Measurements from ENCODE around the gene PTGDS. TPM values are rescaled to one million over a fixed set of nuclear protein-coding genes. Genes with fewer than 3 reads are reported as not detected.

Gene PTGDS
- total and polyA plus RNA-seq, 9 of the 15 experiments (the other 6 are each of a cell fraction or from before 2014, with no cell fraction given) = 0.46 to 7.1 (median 2.0) TPM

DNA sequence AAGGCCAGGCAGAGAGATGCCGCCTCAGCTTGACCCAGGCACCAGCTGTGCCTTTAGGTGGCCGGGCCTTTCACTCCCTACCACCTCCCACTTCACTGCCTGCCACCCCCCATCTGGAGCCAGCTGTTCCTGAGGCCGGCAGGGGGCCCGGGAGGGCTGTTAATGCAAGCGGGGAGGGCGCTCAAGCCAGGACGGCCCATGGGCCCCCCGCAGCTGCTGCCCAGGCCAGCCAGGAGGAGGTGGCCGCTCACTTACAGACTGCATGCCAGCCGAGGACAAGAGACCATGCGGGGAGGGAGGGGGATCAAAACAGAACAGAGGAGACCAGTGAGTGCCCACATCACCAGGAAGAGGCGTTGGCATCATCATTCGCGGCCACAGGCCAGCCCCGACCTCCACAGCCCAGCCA lies 46.3 kb downstream of the PTGDS start:
- ATAC-seq (no peak), FAIRE-seq (no peak), DNase-seq (ENCODE audit: extremely low read depth in 1 of 4, low spot score in 3 of 4) (no peak)
- Histone ChIP-seq H3K27ac (ENCODE audit: extremely low read depth, low read depth, low read length) (no peak overlapping the region), H3K36me3 (ENCODE audit: control insufficient read depth, insufficient read depth, low read length) (no peaks in the 10 kb centered on the region), H3K4me1 (replicated peaks in 1 of 2; ENCODE audit: control insufficient read depth in 2 of 2, insufficient read depth in 2 of 2, low read length in 2 of 2) (peaks cover 8 to 93% of the 10 kb centered on the region in 2 experiments), H3K4me3 (no peak overlapping the region), H3K9me1 (ENCODE audit: control insufficient read depth, insufficient read depth, low read length) (no peaks in the 10 kb centered on the region), H3K9ac (ENCODE audit: insufficient read depth in 1 of 2, low read depth in 2 of 2, low read length in 2 of 2) (peak overlapping the region in 1 of 2 experiments; percentile 58; a peak in 1 of 4 replicates), H3K4me2 (ENCODE audit: insufficient read depth, low read length) (no peak overlapping the region), H4K20me1 (replicated peaks; ENCODE audit: control insufficient read depth, insufficient read depth, low read length) (0 out of 2 replicates have a peak, but pooled peaks cover 5% of the 10 kb centered on the region), H3K79me2 (ENCODE audit: control insufficient read depth, insufficient read depth, low read length) (peaks cover 3% of the 10 kb centered on the region; the same call in 1 of the 3 replicates), H3K27me3 (ENCODE audit: control insufficient read depth in 2 of 2, insufficient read depth in 2 of 2, low read length in 2 of 2) (no peaks in the 10 kb centered on the region), H3K9me3 (replicated peaks; ENCODE audit: control insufficient read depth, insufficient read depth, low read depth, low read length) (no peaks in the 10 kb centered on the region), H2AFZ (ENCODE audit: low read depth, low read length) (no peak overlapping the region)
- in situ Hi-C loops (cut with MboI) (no loop called here), intact Hi-C loops (cut with micrococcal nuclease) (no loop called here)
- CTCF ChIA-PET (ENCODE audit: low intra/inter-chr PET ratio) = no interaction called here
- TF ChIP-seq, protein P1, sequence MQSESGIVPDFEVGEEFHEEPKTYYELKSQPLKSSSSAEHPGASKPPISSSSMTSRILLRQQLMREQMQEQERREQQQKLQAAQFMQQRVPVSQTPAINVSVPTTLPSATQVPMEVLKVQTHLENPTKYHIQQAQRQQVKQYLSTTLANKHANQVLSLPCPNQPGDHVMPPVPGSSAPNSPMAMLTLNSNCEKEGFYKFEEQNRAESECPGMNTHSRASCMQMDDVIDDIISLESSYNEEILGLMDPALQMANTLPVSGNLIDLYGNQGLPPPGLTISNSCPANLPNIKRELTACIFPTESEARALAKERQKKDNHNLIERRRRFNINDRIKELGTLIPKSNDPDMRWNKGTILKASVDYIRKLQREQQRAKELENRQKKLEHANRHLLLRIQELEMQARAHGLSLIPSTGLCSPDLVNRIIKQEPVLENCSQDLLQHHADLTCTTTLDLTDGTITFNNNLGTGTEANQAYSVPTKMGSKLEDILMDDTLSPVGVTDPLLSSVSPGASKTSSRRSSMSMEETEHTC (IDR thresholded peaks at IDR 0.05) = no peak
- no peak for TF ChIP-seq TRIM28 (IDR thresholded peaks at IDR 0.05)
- BruUV-seq (replicated peaks) = no TSS peak
- POLR2A ChIA-PET = no interaction called here
- WGBS (ENCODE audit: insufficient coverage, low coverage, missing lambda C conversion rate) = 88% methylated on average over 10 of the region's 15 CpGs

DNA sequence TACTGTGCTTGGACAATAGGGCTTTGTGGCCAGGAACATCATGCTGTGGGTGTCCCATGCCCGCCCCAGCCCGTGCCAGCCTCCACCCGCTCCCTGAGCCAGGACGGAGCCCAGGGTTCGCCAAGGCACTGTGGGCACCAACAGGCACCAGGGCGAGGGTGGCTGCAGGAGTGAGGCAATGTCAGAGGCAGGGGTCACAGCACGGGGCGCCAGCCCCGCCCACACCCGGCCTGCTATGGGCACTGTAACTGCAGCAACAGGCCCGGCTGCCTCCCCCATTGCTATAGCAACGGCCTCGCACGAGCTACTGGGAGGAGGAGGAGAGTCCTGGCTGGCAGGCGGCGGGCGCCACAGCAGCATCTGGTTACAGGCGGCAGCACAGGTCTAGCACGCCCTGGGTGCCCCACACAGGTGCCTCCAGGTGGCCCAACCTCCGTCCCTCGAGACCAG lies 48.2 kb downstream of the PTGDS start:
- intact Hi-C loops (cut with micrococcal nuclease) (no loop called here), in situ Hi-C loops (cut with MboI) (no loop called here)
- H3K9me1 ChIP-seq (ENCODE audit: control insufficient read depth, insufficient read depth, low read length) = no peaks in the 10 kb centered on the region
- WGBS (ENCODE audit: insufficient coverage, low coverage, missing lambda C conversion rate) = 79% methylated on average over 21 of the region's 21 CpGs
- 0 out of 2 replicates have a peak, but pooled peaks cover 5% of the 10 kb centered on the region for H4K20me1 ChIP-seq (replicated peaks; ENCODE audit: control insufficient read depth, insufficient read depth, low read length)
- H2AFZ ChIP-seq (ENCODE audit: low read depth, low read length) = no peak overlapping the region
- no peak overlapping the region; a peak in 1 of 4 replicates for H3K9ac ChIP-seq (ENCODE audit: insufficient read depth in 1 of 2, low read depth in 2 of 2, low read length in 2 of 2)
- H3K9me3 ChIP-seq (replicated peaks; ENCODE audit: control insufficient read depth, insufficient read depth, low read depth, low read length) = no peaks in the 10 kb centered on the region
- DNase-seq (ENCODE audit: extremely low read depth in 1 of 4, low spot score in 3 of 4) = no peak
- peaks cover 13 to 94% of the 10 kb centered on the region in 2 experiments for H3K4me1 ChIP-seq (replicated peaks in 1 of 2; ENCODE audit: control insufficient read depth in 2 of 2, insufficient read depth in 2 of 2, low read length in 2 of 2)
- H3K4me2 ChIP-seq (ENCODE audit: insufficient read depth, low read length) = no peak overlapping the region
- peaks cover 3% of the 10 kb centered on the region; the same call in 1 of the 3 replicates for H3K79me2 ChIP-seq (ENCODE audit: control insufficient read depth, insufficient read depth, low read length)
- H3K4me3 ChIP-seq = no peak overlapping the region
- FAIRE-seq = no peak
- no peak for ATAC-seq
- TF ChIP-seq HNRNPL (IDR thresholded peaks at IDR 0.05; ENCODE audit: low read depth, low read length) = peak; percentile 68
- TF ChIP-seq GATAD2A (IDR thresholded peaks at IDR 0.05) = no peak
- TF ChIP-seq, protein P2, sequence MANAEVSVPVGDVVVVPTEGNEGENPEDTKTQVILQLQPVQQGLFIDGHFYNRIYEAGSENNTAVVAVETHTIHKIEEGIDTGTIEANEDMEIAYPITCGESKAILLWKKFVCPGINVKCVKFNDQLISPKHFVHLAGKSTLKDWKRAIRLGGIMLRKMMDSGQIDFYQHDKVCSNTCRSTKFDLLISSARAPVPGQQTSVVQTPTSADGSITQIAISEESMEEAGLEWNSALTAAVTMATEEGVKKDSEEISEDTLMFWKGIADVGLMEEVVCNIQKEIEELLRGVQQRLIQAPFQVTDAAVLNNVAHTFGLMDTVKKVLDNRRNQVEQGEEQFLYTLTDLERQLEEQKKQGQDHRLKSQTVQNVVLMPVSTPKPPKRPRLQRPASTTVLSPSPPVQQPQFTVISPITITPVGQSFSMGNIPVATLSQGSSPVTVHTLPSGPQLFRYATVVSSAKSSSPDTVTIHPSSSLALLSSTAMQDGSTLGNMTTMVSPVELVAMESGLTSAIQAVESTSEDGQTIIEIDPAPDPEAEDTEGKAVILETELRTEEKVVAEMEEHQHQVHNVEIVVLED (CRISPR knock-in tag; IDR thresholded peaks at IDR 0.05) = no peak
- 0 out of 2 replicates have a peak, but pooled peaks have one; percentile 15 for TF ChIP-seq RBFOX2 (IDR thresholded peaks at IDR 0.05; ENCODE audit: low read depth, low read length)
- TF ChIP-seq CHD4 (IDR thresholded peaks at IDR 0.05; ENCODE audit: insufficient read depth, insufficient replicate concordance, low read depth, low read length, poor library complexity, severe bottlenecking) = no peak
- POLR2A ChIA-PET = interaction anchor here (0.6 to 1.6 kb wide), 4 partner anchors 9 to 215 kb away, joined by 3 to 4 read pairs (median 4); partner anchors contain the start of genes AJM1 and TUBB4B
- CTCF ChIA-PET (ENCODE audit: low intra/inter-chr PET ratio) = no interaction called here
- no TSS peak for BruUV-seq (replicated peaks)
- H3K27ac ChIP-seq (ENCODE audit: extremely low read depth, low read depth, low read length) = no peak overlapping the region
- H3K36me3 ChIP-seq (ENCODE audit: control insufficient read depth, insufficient read depth, low read length) = no peaks in the 10 kb centered on the region
- H3K27me3 ChIP-seq (ENCODE audit: control insufficient read depth in 2 of 2, insufficient read depth in 2 of 2, low read length in 2 of 2) = no peaks in the 10 kb centered on the region
